HG02588 (cell line): ENCODE results near the gene PLCH1.
"Not testable (repeated sequence)": the region's sequence is repeated elsewhere in the genome, so short reads cannot be mapped to it uniquely, and the experiment has no call there.

Experiments used
- ATAC-seq: cut with Tn5 transposase; IDR thresholded peaks from one replicate; pipeline ENCODE4 v1.9.1; 2021; ENCODE audit warnings: mild to moderate bottlenecking, moderate library complexity; ENCODE audit not compliant: unreplicated experiment

PLCH1 gene

DNA sequence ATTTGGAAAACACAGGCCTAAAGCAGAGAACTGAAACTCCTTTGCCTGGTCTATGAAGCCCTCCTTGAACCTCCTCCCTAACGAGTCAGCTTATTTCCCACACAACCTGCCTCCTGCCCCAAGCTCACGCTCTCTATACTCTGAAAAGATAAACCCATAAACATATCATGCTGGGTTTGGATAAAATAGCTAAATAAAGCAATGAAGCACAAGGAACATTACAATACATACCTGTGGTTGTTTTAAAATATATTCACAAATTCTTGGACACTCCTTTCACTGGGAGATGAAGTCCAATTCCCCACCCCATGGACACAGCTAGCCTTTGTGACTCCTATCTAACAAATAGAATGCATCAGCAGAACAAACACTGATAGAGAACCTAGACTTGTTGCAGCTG lies 98.2 kb downstream of the PLCH1 start:
- ATAC-seq, result no peak

DNA sequence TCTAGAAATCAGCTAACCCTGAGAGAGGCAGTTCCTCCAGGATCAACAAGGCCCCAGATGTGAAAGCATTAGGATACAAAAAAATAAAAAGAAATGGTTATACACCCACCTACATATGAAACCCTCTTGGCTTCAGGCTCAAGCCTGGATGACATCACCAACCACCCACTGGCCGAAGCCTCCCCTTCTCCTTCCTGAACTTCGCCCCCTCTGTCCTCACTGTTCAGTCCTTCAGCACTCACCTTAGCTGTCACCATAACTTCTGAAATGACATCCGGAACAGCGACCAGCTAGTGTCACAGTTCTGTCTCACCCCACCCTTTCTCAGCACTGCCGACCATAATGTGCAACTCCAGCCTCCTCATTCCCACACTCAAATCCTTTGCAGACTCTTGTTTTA lies 98.7 kb downstream of the PLCH1 start:
- no peak for ATAC-seq

DNA sequence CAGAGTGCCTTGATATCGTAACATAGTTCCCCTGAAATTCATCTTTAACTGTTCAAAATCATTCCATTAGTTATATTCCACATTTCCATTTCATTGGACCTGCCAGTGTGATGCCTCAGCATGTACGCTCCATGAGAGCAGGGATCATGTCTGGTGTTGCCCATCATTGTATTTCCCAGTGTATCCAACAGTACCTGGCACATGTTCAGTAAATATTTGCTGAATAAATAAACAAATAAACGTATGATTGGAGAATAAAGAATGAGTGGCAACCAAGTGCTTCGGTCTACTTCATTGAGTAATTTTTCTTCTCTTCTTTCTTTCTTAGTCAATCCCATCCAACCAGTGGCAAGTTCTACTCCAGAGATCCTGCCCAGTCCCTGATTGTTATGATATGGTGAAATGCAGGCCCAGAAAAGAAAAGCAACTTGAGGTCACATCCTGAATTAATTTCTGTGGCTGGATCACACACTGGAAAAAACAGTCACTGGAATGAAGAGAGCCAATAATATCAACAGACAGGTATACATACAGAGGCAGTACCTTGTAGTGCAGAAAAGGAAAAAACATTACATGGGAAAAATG lies 101.2 kb downstream of the PLCH1 start:
- ATAC-seq, result no peak

DNA sequence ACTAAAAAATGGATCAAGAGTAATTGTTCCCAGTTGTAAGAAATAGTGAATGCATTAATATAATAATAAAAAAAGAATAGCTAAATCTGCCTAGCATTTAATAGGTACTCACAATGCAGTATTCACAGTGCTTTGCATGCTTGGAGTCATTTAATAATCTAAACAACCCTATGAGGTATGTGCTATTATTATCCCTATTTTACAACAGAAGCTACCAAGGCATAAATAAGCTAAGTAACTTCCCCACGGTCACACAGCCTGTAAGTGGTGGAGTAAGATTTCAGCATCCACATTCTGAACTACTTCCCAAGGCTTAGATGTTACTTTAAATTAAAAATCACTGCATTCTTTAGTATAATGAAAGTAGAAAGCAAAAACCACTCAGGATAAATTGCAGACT lies 102.9 kb downstream of the PLCH1 start:
- no peak for ATAC-seq

DNA sequence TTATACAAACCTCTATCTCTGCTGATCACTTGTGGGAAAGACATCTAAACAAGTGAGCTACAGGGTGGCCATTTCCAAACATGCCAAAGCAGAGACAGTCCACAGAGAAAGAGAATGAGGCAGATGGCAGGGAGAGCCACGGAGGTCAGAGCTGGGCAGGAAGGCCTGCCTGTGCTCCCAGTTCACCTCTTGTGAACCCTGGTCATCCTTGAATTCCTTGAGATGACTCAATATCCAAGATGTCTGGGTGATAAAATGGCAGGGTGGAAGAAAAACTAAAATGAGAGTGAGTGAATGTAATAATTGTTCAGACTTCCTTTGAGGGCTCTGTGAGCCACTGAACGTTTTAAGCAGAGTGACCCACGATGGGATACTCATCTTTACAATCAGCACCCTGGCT lies 104.8 kb downstream of the PLCH1 start:
- ATAC-seq, result no peak

DNA sequence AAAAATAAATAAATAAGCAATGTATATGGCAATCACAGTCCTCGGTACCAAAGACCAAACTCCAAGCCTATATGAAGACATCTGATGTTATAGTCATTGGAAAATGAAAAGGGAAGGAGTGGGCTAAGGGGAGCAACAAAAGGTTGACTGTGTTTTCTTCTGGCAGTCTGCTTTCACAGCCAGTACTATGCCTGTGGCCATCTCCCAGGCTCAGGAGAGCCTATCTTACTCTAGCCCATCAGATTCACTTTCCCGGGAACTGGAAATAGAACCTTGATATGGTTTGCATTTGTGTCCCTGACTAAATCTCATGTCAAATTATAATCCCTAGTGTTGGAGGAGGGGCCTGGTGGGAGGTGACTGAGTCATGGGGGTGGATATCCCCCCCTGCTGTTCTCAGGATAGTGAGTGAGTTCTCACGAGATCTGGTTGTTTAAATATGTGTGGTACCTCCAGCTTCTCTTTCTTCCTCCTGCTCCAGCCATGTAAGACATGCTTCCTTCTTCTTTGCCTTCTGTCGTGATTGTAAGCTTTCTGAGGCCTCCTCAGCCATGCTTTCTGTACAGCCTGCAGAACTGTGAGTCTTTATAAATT lies 105.3 kb downstream of the PLCH1 start:
- ATAC-seq, result no peak

DNA sequence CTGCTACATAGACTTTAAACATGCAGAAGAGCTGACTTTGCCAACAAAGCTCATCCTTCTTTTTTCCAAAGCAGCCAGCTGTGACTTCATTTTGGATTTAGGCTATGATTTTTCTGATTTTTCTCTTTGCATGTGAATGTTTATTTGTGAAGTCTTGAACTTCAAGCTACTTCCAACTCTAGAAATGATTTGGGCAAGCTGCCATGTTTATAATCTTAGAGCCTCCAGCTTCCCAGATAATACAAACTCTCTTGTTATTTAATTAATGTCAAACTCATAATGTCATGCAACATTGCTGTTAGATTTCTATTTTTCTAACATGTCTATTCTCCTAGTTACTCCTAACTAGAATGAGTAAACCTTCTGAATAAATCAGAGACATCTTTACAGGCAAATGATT lies 106.4 kb downstream of the PLCH1 start:
- not testable (repeated sequence) for ATAC-seq

DNA sequence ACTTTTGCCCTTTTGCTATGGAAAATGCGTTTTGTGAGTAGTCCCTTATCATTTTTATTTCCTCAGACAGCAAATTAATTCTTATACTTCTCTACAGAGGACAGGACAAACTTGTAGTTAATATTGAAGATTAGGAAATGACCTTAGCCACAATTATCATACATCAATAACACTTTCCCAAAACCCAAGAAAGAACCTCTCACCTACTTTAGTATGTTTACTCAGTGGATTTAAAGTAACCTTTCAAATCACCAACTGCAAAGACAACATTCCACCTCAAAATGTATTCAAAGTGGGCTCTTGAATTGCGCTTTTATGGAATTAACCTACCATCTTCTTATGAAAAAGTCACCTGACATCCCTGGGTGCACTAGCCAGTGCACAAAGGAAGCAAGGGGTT lies 107.3 kb downstream of the PLCH1 start:
- no peak for ATAC-seq

DNA sequence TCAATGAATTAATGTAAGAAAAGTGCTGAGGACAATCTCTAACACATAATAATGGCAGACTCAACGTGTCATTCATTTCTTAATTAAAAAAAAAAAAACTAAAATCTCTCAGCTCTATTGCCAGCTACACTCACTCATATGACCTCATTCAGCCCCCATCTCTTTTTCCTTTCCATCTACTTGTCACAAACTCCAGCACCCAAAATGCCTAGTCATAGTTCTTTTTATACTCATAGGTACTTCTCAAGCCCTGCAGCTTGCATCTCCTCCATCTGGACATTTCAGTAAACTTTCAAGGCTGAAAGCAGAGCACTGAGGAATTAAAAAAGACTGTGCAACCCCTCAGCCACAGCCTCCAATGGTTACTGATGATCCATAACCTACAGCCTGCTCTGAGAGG lies 109.8 kb downstream of the PLCH1 start:
- ATAC-seq, result no peak

DNA sequence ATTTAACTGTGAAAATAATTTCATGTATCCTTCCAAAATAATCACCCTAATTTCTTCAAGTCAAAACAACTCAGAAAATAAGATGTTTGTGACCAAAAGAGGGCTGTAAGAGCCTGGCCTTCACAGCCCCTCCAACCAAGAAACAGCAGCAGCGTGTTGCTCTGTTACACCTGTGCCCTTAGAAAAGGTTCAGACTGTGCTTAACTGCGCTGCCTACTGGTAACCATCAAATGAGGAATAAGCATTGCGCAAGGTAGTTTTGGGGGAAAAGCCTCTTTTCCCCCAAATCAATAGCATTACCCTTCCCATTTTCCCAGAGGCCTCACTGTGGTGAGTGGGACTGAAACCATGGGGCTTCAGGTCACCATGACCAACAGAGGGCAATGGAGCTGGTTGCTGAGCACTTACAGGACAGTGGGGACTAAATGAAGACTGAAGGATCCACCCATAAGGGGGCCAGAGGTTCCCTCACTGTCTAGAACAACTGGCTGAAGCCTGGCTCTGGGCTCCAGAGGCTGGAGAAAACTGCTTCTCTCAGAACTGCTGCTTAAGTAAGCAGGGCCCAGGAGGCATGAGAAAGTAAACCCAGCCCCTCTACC lies 110.7 kb downstream of the PLCH1 start:
- ATAC-seq, result no peak

DNA sequence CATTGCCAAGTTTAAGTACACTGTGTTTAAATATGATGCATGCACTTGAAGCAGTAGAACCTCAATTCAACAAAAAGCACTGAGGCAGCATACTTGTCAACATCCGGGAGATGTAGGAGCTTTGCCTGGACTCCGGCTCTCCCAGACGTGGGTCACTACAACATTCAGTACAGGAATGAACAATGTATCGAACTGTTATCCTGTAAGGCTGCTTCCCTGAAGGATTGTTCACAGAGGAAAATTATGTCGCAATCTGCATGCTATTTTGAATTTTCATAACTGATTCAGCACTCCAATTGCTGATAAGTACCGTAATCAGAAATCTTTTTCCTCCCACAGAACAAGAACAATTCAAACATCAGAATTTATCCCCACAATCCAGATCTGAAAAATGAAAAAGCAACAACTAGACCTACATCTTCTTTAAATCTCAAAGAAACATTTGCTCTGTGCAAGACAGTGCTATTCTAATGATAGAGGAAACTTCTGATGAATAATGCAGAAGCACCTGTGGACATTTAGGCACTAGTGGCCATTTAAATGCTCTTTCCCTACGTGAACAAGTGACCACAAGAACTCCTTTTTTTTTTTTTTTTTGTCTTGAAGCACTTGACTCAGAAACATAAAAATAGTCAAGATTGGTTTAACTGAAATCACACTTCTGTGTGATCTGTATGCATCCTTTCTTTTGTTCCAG lies 113.4 kb downstream of the PLCH1 start:
- ATAC-seq, result no peak

DNA sequence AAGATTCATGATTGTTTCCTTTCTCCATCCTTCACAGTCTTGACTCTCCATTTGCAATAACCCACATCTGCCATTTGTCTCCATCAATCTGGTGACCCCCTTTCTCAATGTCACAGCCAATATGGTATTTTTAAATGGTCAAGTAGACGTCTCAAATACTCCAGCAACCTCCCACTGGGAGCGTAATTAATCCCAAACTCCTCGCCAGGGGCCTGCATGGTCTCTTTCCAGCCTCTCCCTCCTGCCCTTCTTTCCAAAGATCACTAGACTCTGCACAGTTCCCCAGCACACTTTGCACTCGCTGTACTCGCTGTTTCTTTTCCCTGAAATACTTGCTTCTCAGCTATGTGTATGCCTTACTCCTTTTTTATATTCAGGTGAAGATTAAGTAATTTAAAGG lies 115.3 kb downstream of the PLCH1 start:
- ATAC-seq, result no peak

DNA sequence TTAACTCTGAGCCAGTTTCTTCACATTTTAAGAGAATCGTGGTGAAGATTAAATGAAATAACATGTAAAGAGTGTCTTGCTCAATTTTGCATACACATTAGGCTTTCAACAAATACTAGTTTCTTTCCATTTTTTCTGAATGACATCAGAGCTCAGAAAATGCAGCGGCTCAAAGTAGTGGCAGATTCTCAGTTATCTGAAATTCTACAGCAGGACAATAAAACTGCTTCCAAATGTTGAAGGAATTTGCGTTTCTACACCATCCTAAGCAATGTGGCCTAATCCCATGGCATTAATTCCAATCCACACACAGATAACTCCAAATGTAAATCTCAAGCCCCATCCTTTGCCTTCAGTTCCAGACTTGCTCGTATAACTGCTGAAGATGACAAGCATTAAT lies 115.8 kb downstream of the PLCH1 start:
- ATAC-seq, result no peak

DNA sequence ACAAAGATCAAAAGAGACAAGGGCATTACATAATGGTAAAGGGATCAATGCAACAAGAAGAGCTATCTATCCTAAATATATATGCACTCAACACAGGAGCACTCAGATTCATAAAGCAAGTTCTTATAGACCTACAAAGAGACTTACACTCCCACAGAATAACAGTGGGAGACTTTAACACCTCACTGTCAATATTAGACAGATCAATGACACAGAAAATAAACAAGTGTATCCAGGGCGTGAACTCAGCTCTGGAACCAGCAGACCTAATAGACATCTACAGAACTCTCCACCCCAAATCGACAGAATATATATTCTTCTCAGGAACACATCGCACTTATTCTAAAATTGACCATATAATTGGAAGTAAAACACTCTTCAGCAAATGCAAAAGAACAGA lies 122.2 kb downstream of the PLCH1 start:
- not testable (repeated sequence) for ATAC-seq

DNA sequence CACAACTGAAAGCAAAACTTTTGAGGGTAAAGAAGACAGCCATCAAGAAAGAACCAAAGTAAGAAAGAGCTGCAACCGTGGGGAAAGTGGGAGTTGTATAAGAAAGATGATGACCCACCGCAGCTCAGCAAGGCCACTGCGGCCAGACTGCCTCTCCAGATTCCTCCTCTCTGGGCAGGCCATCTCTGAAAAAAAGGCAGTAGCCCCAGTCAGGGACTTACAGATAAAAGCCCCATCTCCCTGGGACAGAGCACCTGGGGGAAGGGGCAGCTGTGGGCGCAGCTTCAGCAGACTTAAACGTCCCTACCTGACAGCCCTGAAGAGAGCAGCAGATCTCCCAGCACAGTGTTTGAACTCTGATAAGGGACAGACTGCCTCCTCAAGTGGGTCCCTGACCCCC lies 124.3 kb downstream of the PLCH1 start:
- ATAC-seq, result not testable (repeated sequence)

DNA sequence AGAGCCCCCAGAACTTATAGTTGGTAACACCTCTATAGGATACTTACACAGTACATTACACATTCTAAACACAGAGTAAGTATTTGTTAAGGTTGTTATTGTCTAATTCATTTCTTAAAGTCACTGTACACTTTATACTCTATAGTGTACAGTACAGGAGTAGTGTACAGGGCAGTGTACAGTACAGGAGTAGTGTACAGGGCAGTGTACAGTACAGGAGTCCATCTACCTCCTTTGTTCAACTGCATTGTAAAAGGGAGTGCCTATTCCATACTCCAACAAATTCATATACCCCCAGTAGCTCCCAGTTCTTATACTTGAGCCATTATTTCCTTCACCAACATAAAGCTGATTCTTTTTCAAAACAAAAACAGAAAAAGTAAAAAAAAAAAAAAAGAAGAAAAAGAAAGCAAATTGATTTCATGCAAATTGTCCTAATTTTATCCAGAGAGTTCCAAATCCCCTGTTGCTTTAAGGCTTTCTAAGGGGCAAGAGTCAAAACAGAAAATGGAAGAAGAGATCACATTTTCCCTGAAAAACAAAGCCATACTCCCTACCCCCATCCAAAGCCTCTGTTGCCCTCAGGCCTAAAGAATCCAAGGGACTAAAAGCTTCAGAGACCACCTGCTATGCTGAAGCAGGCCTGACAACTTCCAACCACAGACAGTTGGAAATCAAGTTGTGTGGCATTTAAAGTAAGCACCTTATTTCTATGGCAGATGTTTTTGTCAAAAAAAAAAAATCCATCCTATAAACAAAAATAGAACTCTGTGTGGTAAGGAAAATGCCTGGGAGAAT lies 125.6 kb downstream of the PLCH1 start:
- no peak for ATAC-seq

DNA sequence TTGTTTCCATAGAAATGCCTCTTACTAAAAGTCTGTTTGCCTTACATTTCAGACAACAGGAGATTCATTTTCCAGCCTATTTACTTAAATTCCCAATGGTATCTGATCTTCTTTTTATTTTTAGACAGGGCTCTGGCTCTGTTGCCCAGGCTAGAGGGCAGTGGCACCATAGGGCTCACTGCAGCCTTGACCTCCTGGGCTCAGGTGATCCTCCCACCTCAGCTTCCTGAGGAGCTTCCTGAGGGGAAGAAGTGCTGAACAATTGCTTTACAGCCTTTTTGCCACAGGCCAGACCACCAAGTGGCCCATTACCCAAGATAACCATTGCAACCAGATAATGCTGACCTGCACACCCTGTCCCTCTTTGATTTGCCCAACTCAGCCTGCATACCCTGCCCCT lies 126.3 kb downstream of the PLCH1 start:
- ATAC-seq, result no peak

DNA sequence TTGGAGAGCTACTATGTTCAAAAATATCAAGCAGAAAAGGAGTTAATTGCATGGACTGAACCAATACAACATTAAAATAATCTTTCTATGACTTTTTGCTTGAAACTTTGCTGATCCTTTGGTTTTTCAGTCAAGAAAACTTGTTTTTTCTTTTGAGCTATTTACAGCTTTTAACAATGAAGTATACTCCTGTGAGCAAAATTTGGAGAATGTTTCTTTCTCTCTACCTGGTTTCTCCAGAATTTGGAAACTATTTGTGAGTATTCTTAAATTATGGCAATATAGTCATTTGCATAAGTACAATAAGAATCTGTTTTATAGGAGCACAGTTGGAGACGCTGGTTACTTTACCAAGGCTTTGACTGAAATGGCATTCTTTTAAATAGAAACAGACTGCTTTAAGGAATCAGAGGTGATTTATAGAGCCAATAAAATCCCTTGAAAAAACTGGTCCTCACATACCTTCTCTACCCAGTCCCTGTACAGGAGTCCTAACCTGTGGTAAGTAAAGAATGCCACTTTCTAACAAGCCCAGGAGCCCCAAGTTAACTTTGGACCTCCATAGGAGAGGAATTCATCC lies 127.4 kb downstream of the PLCH1 start:
- ATAC-seq, result no peak

DNA sequence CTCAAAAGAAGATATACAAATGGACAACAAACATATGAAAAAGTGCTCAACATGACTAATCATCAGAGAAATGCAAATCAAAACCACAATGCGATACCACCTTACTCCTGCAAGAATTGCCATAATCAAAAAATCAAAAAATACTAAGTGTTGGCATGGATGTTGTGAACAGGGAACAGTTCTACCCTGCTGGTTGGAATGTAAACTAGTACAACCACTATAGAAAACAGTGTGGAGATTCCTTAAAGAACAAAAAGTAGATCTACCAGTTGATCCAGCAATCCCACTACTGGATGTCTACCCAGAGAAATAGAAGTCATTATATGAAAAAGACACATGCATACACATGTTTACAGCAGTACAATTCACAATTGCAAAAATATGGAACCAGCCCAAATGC lies 129.7 kb downstream of the PLCH1 start:
- ATAC-seq, result not testable (repeated sequence)

DNA sequence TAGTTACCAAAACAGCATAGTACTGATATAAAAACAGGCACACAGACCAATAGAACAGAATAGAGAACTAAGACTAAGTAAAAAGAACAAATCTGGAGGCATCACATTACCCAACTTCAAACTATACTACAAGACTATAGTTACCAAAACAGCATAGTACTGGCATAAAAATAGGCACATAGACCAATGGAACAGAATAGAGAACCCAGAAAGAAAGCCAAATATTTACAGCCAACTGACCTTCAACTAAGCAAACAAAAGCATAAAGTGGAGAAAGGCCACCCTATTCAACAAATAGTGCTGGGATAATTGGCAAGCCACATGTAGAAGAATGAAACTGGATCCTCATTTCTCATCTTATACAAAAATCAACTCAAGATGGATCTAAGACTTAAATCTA lies 130.5 kb downstream of the PLCH1 start:
- ATAC-seq, result not testable (repeated sequence)

DNA sequence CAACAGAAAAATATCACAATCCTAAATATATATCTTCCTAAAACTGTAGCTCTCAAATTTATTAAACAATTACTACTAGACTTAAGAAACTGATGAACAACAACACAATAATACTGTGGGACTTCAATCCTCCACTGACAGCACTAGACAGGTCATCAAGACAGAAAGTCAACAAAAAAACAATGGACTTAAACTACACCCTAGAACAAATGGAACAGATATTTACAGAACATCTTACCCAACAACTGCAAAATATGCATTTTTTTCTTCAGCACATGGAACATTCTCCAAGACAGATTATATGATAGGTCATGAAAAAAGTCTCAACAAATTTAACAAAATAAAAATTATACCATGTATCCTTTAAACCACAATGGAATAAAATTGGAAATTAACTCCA lies 133.4 kb downstream of the PLCH1 start:
- no peak for ATAC-seq
